ENCODE results near the gene PCSK9. TPM values are rescaled to one million over a fixed set of nuclear protein-coding genes. Genes with fewer than 3 reads are reported as not detected.

PCSK9 gene
- total RNA-seq, 1 experiment from 2014 or later: 41.6 TPM

GRCh38 chr1:55041613-55042012, 2.3 kb downstream of the PCSK9 start:
- Mint-ChIP-seq H3K27ac (ENCODE audit: unreplicated experiment) (no peak overlapping the region), H3K9me3 (ENCODE audit: low read depth, unreplicated experiment) (no peaks in the 10 kb centered on the region), H3K36me3 (ENCODE audit: insufficient read depth, unreplicated experiment) (peaks cover 40% of the 10 kb centered on the region), H3K27me3 (ENCODE audit: unreplicated experiment) (no peaks in the 10 kb centered on the region), H3K4me3 (ENCODE audit: low read depth, unreplicated experiment) (peak overlapping the region; percentile 99), H3K4me1 (ENCODE audit: low read depth, unreplicated experiment) (peaks cover 41% of the 10 kb centered on the region)
- intact Hi-C loops (cut with micrococcal nuclease; ENCODE audit: unreplicated experiment): loop anchor here (10.0 kb wide), 1 partner anchor 63 kb away; no protein-coding TSS in a partner anchor
- no peak for DNase-seq
- TF ChIP-seq CTCF (IDR thresholded peaks at IDR 0.05; ENCODE audit: unreplicated experiment): no peak
- CTCF ChIA-PET: interaction anchor here (1.0 kb wide), 2 partner anchors 20 to 45 kb away, joined by 3 to 5 read pairs; no protein-coding TSS in a partner anchor
- BruUV-seq (replicated peaks): no TSS peak

GRCh38 chr1:55043011-55043410, 3.7 kb downstream of the PCSK9 start:
- BruUV-seq (replicated peaks): no TSS peak
- Mint-ChIP-seq H3K36me3 (ENCODE audit: insufficient read depth, unreplicated experiment) (peaks cover 40% of the 10 kb centered on the region), H3K4me1 (ENCODE audit: low read depth, unreplicated experiment) (peaks cover 32% of the 10 kb centered on the region), H3K27ac (ENCODE audit: unreplicated experiment) (no peak overlapping the region), H3K9me3 (ENCODE audit: low read depth, unreplicated experiment) (no peaks in the 10 kb centered on the region), H3K4me3 (ENCODE audit: low read depth, unreplicated experiment) (peak overlapping the region; percentile 9), H3K27me3 (ENCODE audit: unreplicated experiment) (no peaks in the 10 kb centered on the region)
- intact Hi-C loops (cut with micrococcal nuclease; ENCODE audit: unreplicated experiment): loop anchor here (10.0 kb wide), 1 partner anchor 62 kb away; no protein-coding TSS in a partner anchor
- no peak for DNase-seq
- CTCF ChIA-PET: no interaction called here
- no peak for TF ChIP-seq CTCF (IDR thresholded peaks at IDR 0.05; ENCODE audit: unreplicated experiment)

- CTCF ChIA-PET: no interaction called here
- no TSS peak for BruUV-seq (replicated peaks)
- intact Hi-C loops (cut with micrococcal nuclease; ENCODE audit: unreplicated experiment): loop anchor here (10.0 kb wide), 1 partner anchor 61 kb away; no protein-coding TSS in a partner anchor
- Mint-ChIP-seq H3K27me3 (ENCODE audit: unreplicated experiment) (no peaks in the 10 kb centered on the region), H3K9me3 (ENCODE audit: low read depth, unreplicated experiment) (no peaks in the 10 kb centered on the region), H3K36me3 (ENCODE audit: insufficient read depth, unreplicated experiment) (peaks cover 40% of the 10 kb centered on the region), H3K4me1 (ENCODE audit: low read depth, unreplicated experiment) (peaks cover 25% of the 10 kb centered on the region), H3K27ac (ENCODE audit: unreplicated experiment) (no peak overlapping the region), H3K4me3 (ENCODE audit: low read depth, unreplicated experiment) (no peak overlapping the region)
- DNase-seq: no peak
- no peak for TF ChIP-seq CTCF (IDR thresholded peaks at IDR 0.05; ENCODE audit: unreplicated experiment)
Observed at GRCh38 chr1:55043726-55044125, 4.4 kb downstream of the PCSK9 start.

- H3K36me3 Mint-ChIP-seq (ENCODE audit: insufficient read depth, unreplicated experiment): peaks cover 29% of the 10 kb centered on the region
- peaks cover 19% of the 10 kb centered on the region for H3K4me1 Mint-ChIP-seq (ENCODE audit: low read depth, unreplicated experiment)
- H3K27ac Mint-ChIP-seq (ENCODE audit: unreplicated experiment): no peak overlapping the region
- DNase-seq: no peak
- no peak overlapping the region for H3K4me3 Mint-ChIP-seq (ENCODE audit: low read depth, unreplicated experiment)
- BruUV-seq (replicated peaks): no TSS peak
- no peak for TF ChIP-seq CTCF (IDR thresholded peaks at IDR 0.05; ENCODE audit: unreplicated experiment)
- intact Hi-C loops (cut with micrococcal nuclease; ENCODE audit: unreplicated experiment): loop anchor here (10.0 kb wide), 1 partner anchor 60 kb away; no protein-coding TSS in a partner anchor
- CTCF ChIA-PET: no interaction called here
- no peaks in the 10 kb centered on the region for H3K27me3 Mint-ChIP-seq (ENCODE audit: unreplicated experiment)
- no peaks in the 10 kb centered on the region for H3K9me3 Mint-ChIP-seq (ENCODE audit: low read depth, unreplicated experiment)
Observed at GRCh38 chr1:55044617-55045397, 5.5 kb downstream of the PCSK9 start.
